Mesenchymal stem cell (in vitro differentiated cells and primary cell): Measurements from ENCODE around the gene SRC.
A peak's percentile ranks its signal among the peaks of the same experiment; 100 is the strongest.

Experiments used
- DNase-seq: peaks from one replicate; pipeline ENCODE4 v3.0.0-alpha.2; 2013
- H2AFZ ChIP-seq: one replicate; pipeline ENCODE4 v1.6.1; 2013; ENCODE audit warnings: low read depth, mild to moderate bottlenecking, control low read depth, inconsistent platforms, low read length, moderate library complexity
- H2AK5ac ChIP-seq: 2 replicates; pipeline ENCODE4 v1.6.1; 2013; ENCODE audit warnings: low read length, moderate library complexity, mild to moderate bottlenecking, inconsistent platforms; ENCODE audit not compliant: severe bottlenecking
- H2BK120ac ChIP-seq: one replicate; pipeline ENCODE4 v1.6.1; 2013; ENCODE audit warnings: low read depth, mild to moderate bottlenecking, inconsistent platforms, low read length, moderate library complexity
- H2BK12ac ChIP-seq, 2 experiments: one replicate each; pipeline ENCODE4 v1.6.1; 2013; ENCODE audit warnings: inconsistent platforms in 2 of 2, low read length in 2 of 2, mild to moderate bottlenecking in 2 of 2, moderate library complexity in 2 of 2, control low read depth in 1 of 2
- H2BK15ac ChIP-seq: one replicate; pipeline ENCODE4 v1.6.1; 2013; ENCODE audit warnings: mild to moderate bottlenecking, low read depth, inconsistent platforms; ENCODE audit not compliant: poor library complexity, severe bottlenecking
- H2BK5ac ChIP-seq: 2 replicates; pipeline ENCODE4 v1.6.1; 2013; ENCODE audit warnings: low read depth, mild to moderate bottlenecking, low read length, control low read depth, inconsistent platforms; ENCODE audit not compliant: poor library complexity, severe bottlenecking
- H3K14ac ChIP-seq, 2 experiments: one replicate each; pipeline ENCODE4 v1.6.1; 2013; ENCODE audit warnings: inconsistent platforms in 2 of 2, low read length in 2 of 2, control low read depth in 1 of 2, mild to moderate bottlenecking in 1 of 2, moderate library complexity in 1 of 2
- H3K18ac ChIP-seq, 2 experiments: one replicate each; pipeline ENCODE4 v1.6.1; 2013; ENCODE audit warnings: inconsistent platforms in 2 of 2, low read length in 2 of 2, control low read depth in 1 of 2, low read depth in 1 of 2, mild to moderate bottlenecking in 1 of 2
- H3K23ac ChIP-seq, 2 experiments: one replicate each; pipeline ENCODE4 v1.6.1; 2013; ENCODE audit warnings: inconsistent platforms in 2 of 2, low read length in 2 of 2, mild to moderate bottlenecking in 2 of 2, moderate library complexity in 2 of 2, control low read depth in 1 of 2
- H3K27ac ChIP-seq: 2 replicates; pipeline ENCODE4 v1.5.1; 2013; ENCODE audit warnings: mild to moderate bottlenecking, moderate library complexity, low read length, control low read depth, inconsistent platforms; ENCODE audit not compliant: poor library complexity, severe bottlenecking
- H3K27me3 ChIP-seq, 2 experiments: 2 replicates each; pipeline versions ENCODE4 v1.6.1 to v1.7.0; 2013; ENCODE audit warnings: low read length in 2 of 2, mild to moderate bottlenecking in 2 of 2, moderate library complexity in 2 of 2, control low read depth in 1 of 2, inconsistent platforms in 1 of 2; ENCODE audit not compliant: control insufficient read depth in 1 of 2, insufficient read depth in 1 of 2
- H3K36me3 ChIP-seq, 2 experiments: 2 replicates each; pipeline versions ENCODE4 v1.6.1 to v1.7.0; 2013; ENCODE audit warnings: low read length in 2 of 2, control low read depth in 1 of 2, inconsistent platforms in 1 of 2, low read depth in 1 of 2, mild to moderate bottlenecking in 1 of 2; ENCODE audit not compliant: insufficient read depth in 2 of 2, control insufficient read depth in 1 of 2
- H3K4ac ChIP-seq, 2 experiments: one replicate each; pipeline ENCODE4 v1.6.1; 2013; ENCODE audit warnings: inconsistent platforms in 2 of 2, low read length in 2 of 2, mild to moderate bottlenecking in 2 of 2, moderate library complexity in 2 of 2, control low read depth in 1 of 2, low read depth in 1 of 2
- H3K4me1 ChIP-seq: 2 replicates; pipeline ENCODE4 v1.6.1; 2013; ENCODE audit warnings: low read depth, low read length, control low read depth; ENCODE audit not compliant: control insufficient read depth, insufficient read depth
- H3K4me2 ChIP-seq: 2 replicates; pipeline ENCODE4 v1.6.1; 2013; ENCODE audit warnings: low read length, mild to moderate bottlenecking, inconsistent platforms; ENCODE audit not compliant: poor library complexity, severe bottlenecking
- H3K4me3 ChIP-seq, 2 experiments: 2 replicates each; pipeline versions ENCODE4 v1.5.1 to v1.7.0; 2013; ENCODE audit warnings: low read length in 2 of 2, mild to moderate bottlenecking in 2 of 2, control low read depth in 1 of 2, low read depth in 1 of 2; ENCODE audit not compliant: insufficient read depth in 1 of 2
- H3K79me1 ChIP-seq: replicated peaks from 2 replicates; pipeline ENCODE4 v1.6.1; 2013; ENCODE audit warnings: mild to moderate bottlenecking, control low read depth, low read length, inconsistent platforms; ENCODE audit not compliant: poor library complexity, severe bottlenecking
- H3K9ac ChIP-seq: 2 replicates; pipeline ENCODE4 v1.7.0; 2013; ENCODE audit warnings: mild to moderate bottlenecking, low read length, moderate library complexity
- H3K9me3 ChIP-seq: 2 replicates; pipeline ENCODE4 v1.7.0; 2013; ENCODE audit warnings: mild to moderate bottlenecking, low read length; ENCODE audit not compliant: control insufficient read depth
- H4K8ac ChIP-seq: one replicate; pipeline ENCODE4 v1.6.1; 2013; ENCODE audit warnings: inconsistent platforms, mild to moderate bottlenecking, low read length, moderate library complexity
- H4K91ac ChIP-seq: one replicate; pipeline ENCODE4 v1.6.1; 2013; ENCODE audit warnings: mild to moderate bottlenecking, low read length, inconsistent platforms
- WGBS: methylation state at CpG from one replicate; pipeline ENCODE4 v1.1.7; 2013; ENCODE audit warnings: mixed read lengths; 5-methylcytosine and 5-hydroxymethylcytosine counted together

SRC gene

DNA sequence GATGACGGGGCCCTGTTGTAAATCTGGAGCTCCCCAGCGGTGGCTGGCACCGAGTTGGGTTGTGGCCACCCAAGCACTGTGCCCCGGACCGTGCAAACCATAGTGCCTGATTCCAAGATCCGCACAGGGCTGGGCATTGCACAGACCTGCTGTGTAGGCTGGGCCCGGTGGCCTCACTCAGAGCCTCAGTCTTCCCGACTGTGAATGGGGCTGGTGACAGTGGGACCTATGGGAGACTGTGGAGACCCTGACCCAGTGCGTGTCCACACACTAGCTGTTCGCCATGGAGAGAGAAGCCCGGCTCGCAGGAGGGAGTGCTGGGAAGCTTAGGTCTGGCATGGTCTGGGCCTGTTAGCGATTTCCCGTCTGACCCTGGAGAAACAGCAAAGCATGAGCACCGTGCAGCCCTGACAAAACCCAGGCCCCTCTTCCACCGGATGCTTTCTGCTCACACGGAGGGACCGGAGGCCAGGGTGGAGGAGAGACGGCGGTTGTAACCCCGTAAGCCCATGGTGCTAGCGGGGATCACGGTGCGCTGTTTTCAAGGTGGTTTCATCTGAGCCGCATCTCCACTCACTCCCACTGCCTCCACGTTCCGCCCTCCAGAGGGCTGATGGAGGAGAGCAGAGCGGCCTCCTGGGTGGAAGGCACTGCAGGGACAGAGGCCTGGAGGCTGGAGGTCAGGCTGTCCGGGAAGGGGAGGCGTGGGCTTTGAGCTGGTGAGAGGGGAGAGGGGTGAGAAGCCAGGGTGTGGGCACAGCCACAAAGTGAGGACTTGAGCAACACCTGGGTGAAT lies 52.2 kb downstream of the SRC start:
- Histone ChIP-seq H4K8ac (no peak overlapping the region), H2BK5ac (no peak overlapping the region), H3K4ac (no peak overlapping the region), H3K4me3 (no peak overlapping the region), H3K9ac (no peak overlapping the region), H3K27me3 (no peaks in the 10 kb centered on the region), H2BK15ac (no peak overlapping the region), H3K23ac (no peak overlapping the region), H2BK12ac (no peak overlapping the region), H2AK5ac (no peak overlapping the region), H2BK120ac (no peak overlapping the region), H3K4me2 (no peak overlapping the region), H2AFZ (no peak overlapping the region), H3K4me1 (peaks cover 37% of the 10 kb centered on the region), H3K27ac (no peak overlapping the region), H3K79me1 (peaks cover 6% of the 10 kb centered on the region), H4K91ac (peak overlapping the region; percentile 25), H3K18ac (peak overlapping the region in 1 of 2 experiments; percentile 5), H3K36me3 (peaks cover 72 to 91% of the 10 kb centered on the region in 2 experiments), H3K14ac (peak overlapping the region in 1 of 2 experiments; percentile 44), H3K9me3 (no peaks in the 10 kb centered on the region)
- DNase-seq, result no peak
- WGBS, result 75% methylated on average over 30 of the region's 30 CpGs

DNA sequence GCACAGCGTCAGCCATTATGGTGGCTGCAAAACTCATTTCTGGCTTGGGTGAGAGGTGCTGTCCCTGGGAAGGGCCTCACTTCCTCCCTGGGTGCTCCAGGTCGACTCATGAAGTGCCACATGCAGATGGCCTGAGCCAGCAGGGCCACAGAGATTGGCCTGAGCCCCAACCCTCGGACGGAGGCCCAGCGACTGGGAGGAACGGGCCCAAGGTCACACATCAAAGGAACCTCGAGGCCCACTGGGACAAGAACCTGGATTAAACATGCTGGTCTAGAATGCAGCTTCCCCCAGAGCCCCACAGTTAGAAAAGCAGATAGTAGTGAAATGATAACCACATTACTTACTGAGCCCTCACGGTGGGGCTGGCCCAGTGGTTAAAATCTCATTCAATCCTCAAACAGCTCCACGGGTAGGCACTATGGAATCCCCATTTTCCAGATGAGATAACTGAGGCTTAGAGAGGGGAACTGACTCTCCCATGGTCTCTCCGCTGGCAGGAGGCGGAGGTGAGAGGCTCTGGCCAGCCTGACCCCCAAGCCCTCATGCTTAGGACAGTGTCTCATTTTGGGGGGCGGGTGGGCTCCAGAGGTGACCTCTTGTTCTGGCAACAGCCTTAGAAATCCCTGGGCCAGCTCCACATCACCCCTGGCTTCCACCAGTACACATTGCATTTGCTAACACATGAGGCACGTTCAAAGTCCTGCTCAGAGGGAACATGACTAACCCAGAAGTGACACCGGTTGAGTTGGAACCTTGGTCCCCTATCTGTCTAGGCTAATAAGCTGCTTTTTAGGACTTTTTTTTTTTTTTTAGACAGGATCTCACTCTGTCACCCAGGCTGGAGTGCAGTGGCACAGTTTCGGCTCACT lies 53.0 kb downstream of the SRC start:
- no peak overlapping the region for H4K8ac ChIP-seq
- no peak overlapping the region for H4K91ac ChIP-seq
- no peaks in the 10 kb centered on the region for H3K27me3 ChIP-seq
- H3K9ac ChIP-seq, result no peak overlapping the region
- H3K4me3 ChIP-seq, result no peak overlapping the region
- no peak overlapping the region for H3K14ac ChIP-seq
- no peak overlapping the region for H3K27ac ChIP-seq
- H3K4me1 ChIP-seq, result peaks cover 35% of the 10 kb centered on the region
- peaks cover 6% of the 10 kb centered on the region for H3K79me1 ChIP-seq
- no peak overlapping the region for H3K4ac ChIP-seq
- H2BK12ac ChIP-seq, result no peak overlapping the region
- H3K18ac ChIP-seq, result peak overlapping the region in 1 of 2 experiments; percentile 5
- H2BK120ac ChIP-seq, result no peak overlapping the region
- no peak overlapping the region for H2AFZ ChIP-seq
- no peak overlapping the region for H2BK15ac ChIP-seq
- no peak overlapping the region for H2AK5ac ChIP-seq
- H3K23ac ChIP-seq, result no peak overlapping the region
- no peaks in the 10 kb centered on the region for H3K9me3 ChIP-seq
- 88% methylated on average over 15 of the region's 15 CpGs for WGBS
- no peak overlapping the region for H3K4me2 ChIP-seq
- no peak overlapping the region for H2BK5ac ChIP-seq
- H3K36me3 ChIP-seq, result peaks cover 74 to 93% of the 10 kb centered on the region in 2 experiments
- DNase-seq, result no peak

DNA sequence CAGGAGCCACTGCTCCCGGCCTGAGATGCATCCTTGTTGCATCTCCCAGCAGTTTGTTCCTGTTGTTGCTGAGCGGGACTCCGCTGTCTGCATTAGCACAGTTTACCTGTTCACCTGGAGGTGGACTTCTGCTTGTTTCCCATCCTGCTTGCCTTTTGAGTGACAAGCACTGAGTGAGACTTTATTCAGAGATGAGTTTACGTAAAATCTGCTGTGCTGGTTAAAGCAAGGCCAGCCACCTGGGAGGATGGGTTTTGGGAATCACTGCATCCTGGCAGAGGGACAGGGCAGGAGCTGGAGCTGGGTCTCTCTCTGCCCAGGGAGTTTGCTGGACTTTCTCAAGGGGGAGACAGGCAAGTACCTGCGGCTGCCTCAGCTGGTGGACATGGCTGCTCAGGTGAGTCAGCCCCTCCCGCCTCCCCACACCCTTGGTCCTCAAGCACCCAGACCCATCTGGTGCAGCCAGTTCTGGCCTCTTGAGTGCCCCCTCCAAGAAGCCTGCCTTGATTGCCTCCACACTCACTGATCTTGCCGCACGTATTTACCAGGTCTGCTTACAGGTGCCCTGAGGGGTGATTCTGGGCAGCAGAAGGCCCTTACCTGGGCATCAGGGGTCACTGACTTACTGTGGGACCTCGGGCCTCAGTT lies 55.5 kb downstream of the SRC start:
- DNase-seq, result no peak
- no peak overlapping the region for H2BK15ac ChIP-seq
- H3K4ac ChIP-seq, result no peak overlapping the region

More for the DNA sequence above, 55.5 kb downstream of the SRC start:
- 95% methylated on average over 9 of the region's 9 CpGs for WGBS
- Histone ChIP-seq H3K18ac (no peak overlapping the region), H3K27me3 (no peaks in the 10 kb centered on the region), H4K8ac (no peak overlapping the region), H3K9me3 (no peaks in the 10 kb centered on the region), H3K79me1 (peaks cover 1% of the 10 kb centered on the region), H2BK12ac (no peak overlapping the region), H2BK120ac (no peak overlapping the region), H4K91ac (no peak overlapping the region), H3K23ac (no peak overlapping the region), H2BK5ac (no peak overlapping the region), H3K14ac (no peak overlapping the region), H3K4me3 (no peak overlapping the region), H3K4me1 (peaks cover 19% of the 10 kb centered on the region), H2AFZ (no peak overlapping the region), H3K27ac (no peak overlapping the region), H3K9ac (no peak overlapping the region), H2AK5ac (no peak overlapping the region), H3K4me2 (no peak overlapping the region), H3K36me3 (peaks cover 72 to 84% of the 10 kb centered on the region in 2 experiments)
